ENCODE results near the gene DCPS. TPM values are rescaled to one million over a fixed set of nuclear protein-coding genes. Genes with fewer than 3 reads are reported as not detected.

The DCPS gene
- total RNA-seq, 1 experiment from 2014 or later = 26.2 TPM

GRCh38 chr11:126282736-126283591, 20.9 kb upstream of the DCPS start, which contains the start of gene TIRAP (continued):
- TF ChIP-seq CDX4 (CRISPR knock-in tag; IDR thresholded peaks at IDR 0.05; ENCODE audit: borderline replicate concordance) (no peak), NFATC4 (CRISPR knock-in tag; IDR thresholded peaks at IDR 0.05) (no peak), ATF1 (CRISPR knock-in tag; IDR thresholded peaks at IDR 0.05) (no peak), TCF7 (CRISPR knock-in tag; IDR thresholded peaks at IDR 0.05; ENCODE audit: low read depth) (no peak), ZNF671 (CRISPR knock-in tag; IDR thresholded peaks at IDR 0.05) (no peak), CREM (CRISPR knock-in tag; IDR thresholded peaks at IDR 0.05) (peak; percentile 26; the same call in 1 of the 2 replicates), ARID4B (CRISPR knock-in tag; IDR thresholded peaks at IDR 0.05; ENCODE audit: borderline replicate concordance) (0 out of 2 replicates have a peak, but pooled peaks have one; percentile 11), STAT6 (CRISPR knock-in tag; conservative IDR thresholded peaks at IDR 0.05; ENCODE audit: low read depth) (no peak), HMGXB4 (CRISPR knock-in tag; IDR thresholded peaks at IDR 0.05) (no peak; the same call in 1 of the 2 replicates), ZBTB21 (CRISPR knock-in tag; IDR thresholded peaks at IDR 0.05; ENCODE audit: borderline replicate concordance) (0 out of 2 replicates have a peak, but pooled peaks have one; percentile 17), TP53 (CRISPR knock-in tag; IDR thresholded peaks at IDR 0.05) (no peak), NR3C1 (CRISPR knock-in tag; conservative IDR thresholded peaks at IDR 0.05; ENCODE audit: low read depth) (0 out of 2 replicates have a peak, but pooled peaks have one; percentile 53), SP1 (CRISPR knock-in tag; conservative IDR thresholded peaks at IDR 0.05) (0 out of 2 replicates have a peak, but pooled peaks have one; percentile 17), FOXP4 (CRISPR knock-in tag; IDR thresholded peaks at IDR 0.05) (peak; percentile 84; the same call in 1 of the 2 replicates), KAT7 (CRISPR knock-in tag; IDR thresholded peaks at IDR 0.05; ENCODE audit: borderline replicate concordance) (peak; percentile 64; the same call in 1 of the 2 replicates), E2F5 (CRISPR knock-in tag; IDR thresholded peaks at IDR 0.05) (peak; percentile 7; the same call in 1 of the 2 replicates), NFE2L1 (CRISPR knock-in tag; IDR thresholded peaks at IDR 0.05) (peak; percentile 62; the same call in 1 of the 2 replicates), USF2 (CRISPR knock-in tag; IDR thresholded peaks at IDR 0.05) (0 out of 2 replicates have a peak, but pooled peaks have one; percentile 4), E2F4 (CRISPR knock-in tag; IDR thresholded peaks at IDR 0.05; ENCODE audit: borderline replicate concordance, low read depth) (no peak), MAX (CRISPR knock-in tag; IDR thresholded peaks at IDR 0.05) (peak; percentile 7; the same call in 1 of the 2 replicates), ZNF219 (CRISPR knock-in tag; IDR thresholded peaks at IDR 0.05; ENCODE audit: borderline replicate concordance) (peak; percentile 47; the same call in 1 of the 2 replicates)
